Activated naive CD8-positive, alpha-beta T cell (primary cell): ENCODE measurements around the gene ARHGEF37.

Experiments
- H3K27ac Mint-ChIP-seq: one replicate; pipeline ENCODE4 v1.8.0; 2021; ENCODE audit warnings: mixed read lengths
- H3K27me3 Mint-ChIP-seq: one replicate; pipeline ENCODE4 v1.8.0; 2021; ENCODE audit warnings: mixed read lengths
- H3K36me3 Mint-ChIP-seq: one replicate; pipeline ENCODE4 v1.8.0; 2021; ENCODE audit warnings: mixed read lengths
- H3K4me1 Mint-ChIP-seq: one replicate; pipeline ENCODE4 v1.8.0; 2021; ENCODE audit warnings: low read depth, mixed read lengths
- H3K4me3 Mint-ChIP-seq: one replicate; pipeline ENCODE4 v1.8.0; 2021; ENCODE audit warnings: mild to moderate bottlenecking, mixed read lengths
- H3K9me3 Mint-ChIP-seq: one replicate; pipeline ENCODE4 v1.8.0; 2021; ENCODE audit warnings: low read depth, mixed read lengths

The ARHGEF37 gene

DNA sequence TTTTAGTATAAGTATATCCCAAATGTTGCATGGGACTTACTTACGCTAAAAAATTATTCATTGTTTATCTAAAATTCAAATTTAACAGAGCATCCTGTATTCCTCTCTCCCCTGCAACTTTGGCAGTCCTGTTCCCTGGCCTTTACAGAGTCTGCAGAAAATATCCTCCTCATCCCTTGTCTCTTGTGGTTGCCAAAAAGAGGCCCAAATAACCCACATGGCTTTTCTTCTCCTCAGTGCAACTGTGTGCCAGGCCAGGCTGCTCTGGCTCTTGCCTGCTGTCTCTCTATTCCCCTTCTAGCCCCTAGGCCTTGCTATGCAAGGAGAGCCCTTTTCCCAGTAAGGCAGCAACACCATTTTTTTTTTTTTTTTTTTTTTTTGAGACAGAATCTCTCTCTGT lies 23.0 kb downstream of the ARHGEF37 start:
- no peaks in the 10 kb centered on the region for H3K27me3 Mint-ChIP-seq
- peaks cover 5% of the 10 kb centered on the region for H3K4me1 Mint-ChIP-seq
- H3K9me3 Mint-ChIP-seq = no peaks in the 10 kb centered on the region
- no peak overlapping the region for H3K4me3 Mint-ChIP-seq
- no peaks in the 10 kb centered on the region for H3K36me3 Mint-ChIP-seq
- H3K27ac Mint-ChIP-seq = no peak overlapping the region

DNA sequence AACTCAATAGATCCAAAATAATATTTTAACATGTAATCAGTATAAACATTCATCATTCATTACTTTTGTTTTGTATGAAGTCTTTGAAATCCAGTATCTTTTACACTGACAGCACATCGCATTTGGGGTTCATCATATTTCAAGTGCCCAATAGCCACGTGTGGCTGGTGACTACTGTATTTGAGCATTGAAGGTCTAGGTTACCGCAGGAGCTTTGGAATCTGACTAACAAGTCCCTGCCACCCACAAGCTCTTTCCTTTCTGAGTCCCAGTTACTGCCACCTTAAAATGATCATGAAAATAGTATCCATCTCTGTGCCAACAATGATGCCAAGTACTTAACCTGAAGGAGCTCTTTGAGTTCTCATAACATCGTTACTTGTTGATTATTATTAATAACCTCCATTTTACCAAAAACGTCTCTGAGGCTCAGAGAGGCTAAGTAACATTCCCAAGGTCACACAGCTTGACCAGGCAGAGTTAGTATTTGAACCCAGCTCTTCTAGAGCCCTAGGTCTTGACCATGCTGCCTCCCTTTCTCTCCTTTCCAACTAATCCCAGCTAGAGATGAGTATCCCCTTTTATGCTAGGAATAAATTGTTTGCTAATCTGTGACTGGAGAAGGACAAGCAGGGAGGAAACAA lies 24.2 kb downstream of the ARHGEF37 start:
- Mint-ChIP-seq H3K4me3 (no peak overlapping the region), H3K27me3 (no peaks in the 10 kb centered on the region), H3K27ac (no peak overlapping the region), H3K9me3 (no peaks in the 10 kb centered on the region), H3K36me3 (no peaks in the 10 kb centered on the region), H3K4me1 (peaks cover 5% of the 10 kb centered on the region)

DNA sequence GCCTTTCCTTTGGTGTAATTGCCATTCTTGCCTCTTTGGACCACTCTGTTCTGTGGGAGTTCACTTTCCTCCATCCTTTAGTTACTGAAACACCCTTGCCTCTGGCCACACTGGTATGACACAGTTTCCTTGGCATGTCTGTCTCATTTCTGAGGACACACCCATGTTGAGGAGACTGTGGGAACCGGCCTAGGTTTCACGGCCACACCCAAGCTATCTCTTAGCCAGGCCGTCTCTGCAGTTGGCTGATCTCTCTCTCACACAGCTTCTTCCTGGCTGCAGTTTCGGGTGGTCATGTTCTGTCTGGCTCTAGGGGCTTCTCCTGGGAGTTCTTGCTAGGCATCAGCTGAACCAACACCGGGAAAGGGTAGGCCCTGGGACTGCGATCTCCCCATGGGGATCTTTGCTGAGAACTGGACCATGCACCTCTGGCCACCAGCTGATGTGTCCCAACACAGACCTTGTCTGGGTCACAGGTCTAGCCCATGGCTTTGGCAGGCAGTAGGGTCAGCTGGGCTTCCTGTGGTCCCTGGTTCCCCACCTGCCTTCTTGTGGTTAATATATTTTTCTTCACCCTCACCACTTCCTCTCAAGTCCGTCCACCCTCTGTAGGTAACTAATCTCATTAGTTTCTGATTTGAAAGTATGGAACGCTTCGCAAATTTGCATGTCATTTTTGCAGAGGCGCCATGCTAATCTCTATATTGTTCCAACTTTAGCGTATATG lies 24.9 kb downstream of the ARHGEF37 start:
- no peak overlapping the region for H3K4me3 Mint-ChIP-seq

DNA sequence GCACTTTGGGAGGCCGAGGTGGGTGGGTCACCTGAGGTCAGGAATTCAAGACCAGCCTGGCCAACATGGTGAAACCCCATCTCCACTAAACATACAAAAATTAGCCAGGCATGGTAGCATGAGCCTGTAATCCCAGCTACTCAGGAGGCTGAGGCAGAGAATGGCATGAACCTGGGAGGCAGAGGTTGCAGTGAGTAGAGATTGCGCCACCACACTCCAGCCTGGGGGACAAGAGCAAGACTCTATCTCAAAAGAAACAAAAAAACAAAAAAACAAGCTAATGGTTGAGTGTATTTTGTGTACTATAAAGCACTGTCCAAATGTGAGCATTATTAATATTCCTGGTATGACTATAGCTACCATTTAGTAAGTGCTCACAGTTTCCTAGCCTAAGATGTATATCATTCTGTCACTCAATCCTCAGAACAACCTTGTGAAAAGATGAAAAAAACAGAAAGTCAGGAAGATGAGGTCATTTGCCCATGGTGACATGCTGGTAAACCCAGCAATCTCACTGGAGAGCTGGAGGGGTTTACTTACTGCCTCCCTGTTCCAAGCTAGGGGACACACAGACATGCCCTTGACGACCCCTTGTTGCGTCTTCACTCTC lies 27.7 kb downstream of the ARHGEF37 start:
- H3K4me1 Mint-ChIP-seq = peaks cover 5% of the 10 kb centered on the region
- no peaks in the 10 kb centered on the region for H3K9me3 Mint-ChIP-seq
- no peak overlapping the region for H3K4me3 Mint-ChIP-seq
- no peak overlapping the region for H3K27ac Mint-ChIP-seq
- H3K36me3 Mint-ChIP-seq = peaks cover 2% of the 10 kb centered on the region
- no peaks in the 10 kb centered on the region for H3K27me3 Mint-ChIP-seq

More for the DNA sequence above, 24.9 kb downstream of the ARHGEF37 start:
- Mint-ChIP-seq H3K36me3 (peaks cover 2% of the 10 kb centered on the region), H3K27me3 (no peaks in the 10 kb centered on the region), H3K9me3 (no peaks in the 10 kb centered on the region), H3K27ac (no peak overlapping the region), H3K4me1 (peaks cover 5% of the 10 kb centered on the region)

DNA sequence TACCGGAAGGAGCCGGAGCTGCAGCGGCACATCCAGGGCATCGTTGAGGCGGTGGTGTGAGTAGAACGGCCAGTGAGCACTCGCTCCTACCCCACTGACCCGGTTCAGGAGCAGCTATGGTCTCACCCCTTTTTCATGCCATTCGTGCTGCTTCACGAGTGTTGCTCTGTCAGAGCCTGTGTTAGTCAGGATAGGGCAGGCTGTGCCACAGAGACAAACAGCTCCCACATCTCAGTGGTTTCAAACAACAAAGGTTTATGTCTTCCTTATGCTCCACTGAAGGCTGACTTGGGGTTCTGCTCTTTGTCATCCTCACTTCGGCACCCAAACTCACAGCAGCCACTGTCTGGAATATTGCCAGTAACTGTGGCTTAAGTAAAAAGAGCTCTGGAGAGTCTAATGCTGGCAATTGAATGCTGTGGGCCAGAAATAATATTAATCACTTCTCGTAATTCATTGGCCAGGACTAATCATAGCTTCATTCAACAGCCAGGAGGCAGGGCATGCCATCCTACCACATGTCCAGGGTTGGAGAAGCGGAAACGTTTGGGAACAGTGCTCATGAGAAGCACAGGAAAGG lies 28.4 kb downstream of the ARHGEF37 start:
- Mint-ChIP-seq H3K36me3 (peaks cover 2% of the 10 kb centered on the region), H3K27ac (no peak overlapping the region), H3K4me1 (peaks cover 5% of the 10 kb centered on the region), H3K4me3 (no peak overlapping the region), H3K9me3 (no peaks in the 10 kb centered on the region), H3K27me3 (no peaks in the 10 kb centered on the region)

DNA sequence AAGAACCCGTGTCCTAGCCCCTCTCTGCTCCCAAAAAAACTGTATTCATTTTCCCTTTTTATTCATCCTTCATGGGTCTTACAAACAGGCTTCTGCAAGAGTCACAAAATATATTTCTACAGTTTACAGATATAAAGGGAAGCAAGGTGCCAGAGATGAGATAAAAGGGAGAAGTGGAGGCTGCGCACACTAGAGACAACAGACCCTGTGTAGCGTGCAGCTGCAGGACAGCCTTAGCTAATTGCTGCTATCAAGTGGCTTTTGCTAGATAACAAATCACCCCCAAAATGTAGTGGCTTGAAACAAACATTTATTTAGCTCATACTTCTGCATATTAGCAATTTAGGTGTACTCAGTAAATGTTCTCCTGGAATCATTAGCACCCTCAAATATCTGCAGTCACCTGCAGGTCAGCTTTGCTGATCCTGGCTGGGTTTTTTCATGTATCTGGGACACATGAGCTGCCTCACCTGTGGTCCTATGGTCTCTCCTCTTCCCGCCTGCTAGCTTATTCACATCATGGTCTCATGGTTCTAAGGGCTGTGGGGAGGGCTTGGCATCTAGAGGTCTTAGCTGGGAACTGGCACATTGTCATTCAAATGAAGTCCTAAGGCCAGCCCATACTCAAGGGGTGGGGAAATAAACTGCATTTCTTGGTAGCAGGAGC lies 29.4 kb downstream of the ARHGEF37 start:
- Mint-ChIP-seq H3K36me3 (peaks cover 2% of the 10 kb centered on the region), H3K4me3 (no peak overlapping the region), H3K27me3 (no peaks in the 10 kb centered on the region), H3K4me1 (peaks cover 5% of the 10 kb centered on the region), H3K27ac (no peak overlapping the region), H3K9me3 (no peaks in the 10 kb centered on the region)

DNA sequence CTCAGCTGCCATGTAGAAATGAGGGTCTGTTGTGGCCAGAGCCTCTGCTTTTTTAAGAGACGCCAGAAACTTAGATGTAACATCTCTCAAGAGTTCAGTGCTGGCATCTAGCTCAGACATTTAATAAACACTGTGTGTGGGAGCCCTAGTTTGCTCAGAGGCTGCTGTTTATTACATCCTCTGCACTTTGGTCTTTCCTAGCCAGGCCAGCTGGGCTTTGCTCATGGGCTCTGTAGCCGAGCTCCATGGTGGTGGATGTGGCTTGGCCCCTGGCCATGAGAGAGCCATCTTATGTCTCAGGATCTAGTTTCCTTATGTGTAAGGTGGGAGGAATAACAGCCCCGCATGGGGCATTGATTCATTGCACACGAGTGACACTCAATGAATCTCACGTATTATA lies 30.0 kb downstream of the ARHGEF37 start:
- Mint-ChIP-seq H3K4me1 (peaks cover 2% of the 10 kb centered on the region), H3K36me3 (peaks cover 2% of the 10 kb centered on the region), H3K4me3 (no peak overlapping the region), H3K9me3 (no peaks in the 10 kb centered on the region), H3K27ac (no peak overlapping the region), H3K27me3 (no peaks in the 10 kb centered on the region)

DNA sequence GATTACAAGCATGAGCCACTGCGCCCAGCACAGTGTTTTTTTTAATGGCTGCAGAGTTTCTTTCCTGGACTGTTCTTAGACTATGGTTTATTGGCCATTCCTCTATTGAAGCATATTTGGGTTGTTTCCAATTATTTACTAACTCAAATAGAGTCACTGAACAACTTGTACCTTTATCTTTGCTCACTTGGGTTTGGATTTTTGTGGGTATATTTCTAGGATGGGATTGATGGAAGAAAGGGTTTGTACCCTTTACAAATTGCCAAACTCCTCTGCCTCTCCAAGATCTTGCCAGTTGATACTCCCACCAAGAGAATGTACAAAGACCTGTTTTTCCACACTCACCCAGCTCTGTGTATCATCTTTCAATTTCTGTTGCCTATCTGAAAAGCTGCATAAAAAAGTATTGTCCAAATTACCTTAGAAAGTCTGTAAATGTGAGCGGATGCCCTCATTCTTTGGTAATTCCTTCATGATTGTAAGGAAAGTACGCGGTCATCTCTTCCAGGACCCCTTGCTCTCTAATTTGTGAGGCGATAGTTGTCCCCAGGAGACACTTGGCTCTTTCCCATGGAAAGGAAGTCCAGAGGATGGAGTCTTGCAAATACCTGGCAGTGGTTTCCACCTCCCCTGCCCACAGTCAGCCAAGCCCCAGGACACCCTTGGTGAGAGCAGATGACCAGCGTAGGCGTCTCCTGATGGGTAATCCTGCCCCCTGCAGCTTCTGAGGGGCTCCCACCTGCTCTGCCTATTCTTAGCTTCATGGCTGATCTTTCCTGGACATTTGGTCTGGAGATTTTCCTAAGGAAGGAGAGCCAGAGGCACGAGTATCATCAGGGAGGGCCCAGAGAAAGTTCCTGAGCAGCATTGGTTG lies 33.0 kb downstream of the ARHGEF37 start:
- H3K4me3 Mint-ChIP-seq = no peak overlapping the region
- no peaks in the 10 kb centered on the region for H3K27me3 Mint-ChIP-seq
- H3K4me1 Mint-ChIP-seq = peaks cover 2% of the 10 kb centered on the region
- H3K27ac Mint-ChIP-seq = no peak overlapping the region
- peaks cover 2% of the 10 kb centered on the region for H3K36me3 Mint-ChIP-seq
- no peaks in the 10 kb centered on the region for H3K9me3 Mint-ChIP-seq

DNA sequence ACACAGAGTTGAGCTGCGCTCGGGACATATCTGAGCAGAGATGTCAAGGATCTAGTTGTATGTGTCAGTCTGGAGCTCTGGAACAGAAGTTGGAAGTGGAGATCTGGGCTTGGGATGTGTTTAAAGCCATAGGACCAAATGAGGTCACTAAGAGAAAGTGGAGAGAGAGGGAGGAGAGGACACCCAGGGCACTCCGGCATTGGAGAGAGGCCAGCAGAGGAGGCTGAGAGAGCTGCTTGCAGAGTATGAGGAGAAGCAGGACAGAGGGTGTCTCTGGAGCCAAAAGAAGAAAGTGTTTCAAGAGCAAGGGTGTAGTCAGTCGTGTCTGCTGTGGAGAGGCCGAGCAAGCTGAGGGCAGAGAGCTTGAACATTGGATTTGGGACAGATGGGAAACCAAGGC lies 34.7 kb downstream of the ARHGEF37 start:
- H3K4me3 Mint-ChIP-seq = no peak overlapping the region
- H3K36me3 Mint-ChIP-seq = peaks cover under 1% of the 10 kb centered on the region
- H3K9me3 Mint-ChIP-seq = no peaks in the 10 kb centered on the region
- peaks cover 2% of the 10 kb centered on the region for H3K4me1 Mint-ChIP-seq
- H3K27ac Mint-ChIP-seq = no peak overlapping the region
- no peaks in the 10 kb centered on the region for H3K27me3 Mint-ChIP-seq

DNA sequence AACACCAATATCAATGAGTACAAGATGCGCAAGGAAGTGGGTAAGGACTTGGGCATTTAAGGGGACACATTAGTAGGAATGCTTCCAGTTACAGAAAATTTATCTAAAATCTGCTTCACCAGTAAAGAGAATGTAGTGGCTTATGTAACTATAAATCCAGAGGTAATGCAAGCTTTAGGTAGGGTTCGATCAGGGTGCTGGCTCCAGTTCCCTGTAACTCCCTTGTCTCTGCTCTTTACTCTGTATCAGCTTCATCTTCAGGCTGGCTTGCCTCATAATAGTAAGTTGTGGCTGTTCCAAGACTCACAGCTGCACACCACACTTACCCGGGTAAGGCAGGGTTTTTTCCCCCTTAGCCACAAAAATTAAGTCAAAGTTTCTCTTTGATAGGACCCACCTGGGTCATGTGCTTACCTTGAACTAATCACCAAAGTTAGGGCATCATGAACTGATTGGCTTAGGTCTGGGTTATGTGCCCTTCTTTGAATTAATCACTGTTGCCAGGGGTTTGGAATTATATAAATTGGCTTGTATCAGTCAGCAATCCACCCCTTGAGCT lies 35.5 kb downstream of the ARHGEF37 start:
- no peak overlapping the region for H3K4me3 Mint-ChIP-seq
- no peaks in the 10 kb centered on the region for H3K27me3 Mint-ChIP-seq
- H3K4me1 Mint-ChIP-seq = peaks cover 2% of the 10 kb centered on the region
- no peaks in the 10 kb centered on the region for H3K36me3 Mint-ChIP-seq
- H3K9me3 Mint-ChIP-seq = no peaks in the 10 kb centered on the region
- no peak overlapping the region for H3K27ac Mint-ChIP-seq

DNA sequence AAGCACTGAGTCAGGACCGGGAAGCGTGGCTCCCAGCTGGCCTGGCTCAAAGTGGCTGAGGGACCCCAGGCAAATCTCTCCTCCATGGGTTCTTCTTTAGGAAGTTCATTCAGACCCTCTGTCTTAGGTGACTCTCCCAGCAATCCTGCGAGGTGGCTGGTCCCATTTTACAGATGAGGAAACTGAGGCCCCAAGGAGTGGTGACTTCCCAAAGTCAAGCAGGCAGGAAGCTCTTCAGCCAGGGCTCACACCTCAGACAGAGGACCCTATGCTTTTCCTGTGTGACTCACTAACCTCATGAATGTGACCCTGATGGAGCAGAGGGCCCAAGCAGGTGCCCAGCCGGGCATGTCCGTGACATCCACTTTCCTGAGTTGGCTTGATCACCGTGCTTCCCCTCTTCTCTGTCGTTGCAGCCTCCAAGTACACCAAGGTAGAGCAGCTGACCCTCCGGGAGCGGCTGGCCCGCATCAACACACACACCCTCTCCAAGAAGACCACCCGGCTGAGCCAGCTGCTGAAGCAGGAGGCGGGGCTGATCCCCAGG lies 36.5 kb downstream of the ARHGEF37 start:
- Mint-ChIP-seq H3K36me3 (no peaks in the 10 kb centered on the region), H3K4me3 (no peak overlapping the region), H3K27me3 (no peaks in the 10 kb centered on the region), H3K27ac (no peak overlapping the region), H3K4me1 (peaks cover 2% of the 10 kb centered on the region), H3K9me3 (no peaks in the 10 kb centered on the region)

DNA sequence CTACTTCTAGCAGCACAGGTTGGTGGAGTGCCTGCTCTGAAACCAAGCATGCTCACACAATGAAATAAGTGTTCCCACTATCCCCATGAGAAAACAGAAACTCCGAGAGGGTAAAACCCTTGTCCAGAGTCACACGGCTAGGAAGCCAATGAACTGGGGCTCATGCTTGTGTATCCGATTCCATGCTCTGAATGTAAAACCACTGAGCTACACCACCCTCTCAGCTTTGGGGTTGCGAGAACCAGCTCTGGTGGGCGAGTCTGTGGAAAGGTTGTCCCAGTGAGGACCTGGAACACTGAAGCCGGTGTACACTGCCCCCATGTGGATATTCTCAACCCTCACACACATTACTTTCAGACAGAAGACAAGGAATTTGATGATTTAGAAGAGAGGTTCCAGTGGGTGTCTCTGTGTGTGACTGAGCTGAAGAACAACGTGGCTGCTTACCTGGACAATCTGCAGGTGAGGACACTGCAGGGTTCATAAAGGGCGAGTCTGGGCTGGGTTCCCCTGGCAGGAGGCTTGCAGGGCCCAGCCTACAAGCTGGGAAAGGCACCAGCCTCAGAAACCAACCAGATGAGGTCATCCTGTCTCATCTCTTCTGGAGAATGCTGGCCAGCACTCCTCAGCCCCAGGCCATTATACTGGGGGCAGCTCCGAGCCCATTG lies 37.4 kb downstream of the ARHGEF37 start:
- Mint-ChIP-seq H3K4me3 (no peak overlapping the region), H3K27ac (no peak overlapping the region)

DNA sequence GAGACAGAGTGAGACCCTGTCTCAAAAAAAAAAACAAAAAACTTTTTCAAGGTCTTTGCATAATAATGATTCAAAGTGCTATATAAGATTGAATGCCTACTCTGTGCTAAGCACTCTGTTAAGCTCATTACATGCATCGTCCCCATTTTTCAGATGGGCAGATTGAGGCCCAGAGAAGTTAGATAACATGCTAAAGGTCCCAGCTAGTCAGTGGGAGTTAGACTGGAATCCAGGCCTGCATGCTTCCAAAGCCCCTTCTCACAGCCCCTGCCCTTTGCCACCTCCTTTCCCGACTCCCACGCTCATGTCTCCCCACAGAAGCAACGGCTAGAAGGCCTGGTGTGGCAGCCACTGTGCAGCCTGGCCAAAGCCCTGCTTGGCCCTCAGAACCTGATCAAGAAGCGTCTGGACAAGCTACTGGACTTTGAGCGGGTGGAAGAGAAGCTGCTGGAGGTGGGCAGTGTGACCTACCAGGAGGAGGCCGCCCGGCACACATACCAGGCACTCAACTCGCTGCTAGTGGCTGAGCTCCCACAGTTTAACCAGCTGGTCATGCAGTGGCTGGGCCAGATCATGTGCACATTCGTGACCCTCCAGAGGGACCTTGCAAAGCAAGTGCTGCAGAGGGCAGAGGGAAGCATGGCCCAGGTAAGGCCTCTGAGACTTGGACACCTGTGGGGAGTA lies 40.3 kb downstream of the ARHGEF37 start:
- H3K36me3 Mint-ChIP-seq = no peaks in the 10 kb centered on the region
- no peak overlapping the region for H3K4me3 Mint-ChIP-seq
- H3K4me1 Mint-ChIP-seq = peaks cover 2% of the 10 kb centered on the region
- H3K9me3 Mint-ChIP-seq = no peaks in the 10 kb centered on the region
- no peak overlapping the region for H3K27ac Mint-ChIP-seq
- no peaks in the 10 kb centered on the region for H3K27me3 Mint-ChIP-seq

More for the DNA sequence above, 37.4 kb downstream of the ARHGEF37 start:
- Mint-ChIP-seq H3K4me1 (peaks cover 2% of the 10 kb centered on the region), H3K36me3 (no peaks in the 10 kb centered on the region), H3K9me3 (no peaks in the 10 kb centered on the region), H3K27me3 (no peaks in the 10 kb centered on the region)
